GM18907 (cell line): ENCODE measurements around the gene FOXP1.

Experiments
- ATAC-seq: cut with Tn5 transposase; IDR thresholded peaks from one replicate; pipeline ENCODE4 v1.9.1; 2021; ENCODE audit warnings: mild to moderate bottlenecking, moderate library complexity; ENCODE audit not compliant: unreplicated experiment

FOXP1 gene

GRCh38 chr3:71251156-71251775, 332.3 kb downstream of the FOXP1 start:
- no peak for ATAC-seq

GRCh38 chr3:71250026-71250425, 333.5 kb downstream of the FOXP1 start:
- no peak for ATAC-seq

- ATAC-seq = no peak
Observed at GRCh38 chr3:71247958-71248335, 335.6 kb downstream of the FOXP1 start.

- ATAC-seq = no peak
Observed at GRCh38 chr3:71247221-71247957, 336.1 kb downstream of the FOXP1 start.

GRCh38 chr3:71245971-71246880, 337.3 kb downstream of the FOXP1 start:
- no peak for ATAC-seq

GRCh38 chr3:71244826-71245488, 338.6 kb downstream of the FOXP1 start:
- no peak for ATAC-seq

- ATAC-seq = no peak
Observed at GRCh38 chr3:71244153-71244825, 339.2 kb downstream of the FOXP1 start.

GRCh38 chr3:71243229-71243628, 340.3 kb downstream of the FOXP1 start:
- no peak for ATAC-seq

- ATAC-seq = no peak
Observed at GRCh38 chr3:71241981-71242560, 341.5 kb downstream of the FOXP1 start.

- ATAC-seq = no peak
Observed at GRCh38 chr3:71241246-71241901, 342.2 kb downstream of the FOXP1 start.

GRCh38 chr3:71240034-71240433, 343.5 kb downstream of the FOXP1 start:
- no peak for ATAC-seq

- no peak for ATAC-seq
Observed at GRCh38 chr3:71238355-71238757, 345.2 kb downstream of the FOXP1 start.

- ATAC-seq = no peak
Observed at GRCh38 chr3:71237672-71238071, 345.9 kb downstream of the FOXP1 start.

- no peak for ATAC-seq
Observed at GRCh38 chr3:71235846-71236245, 347.7 kb downstream of the FOXP1 start.

- ATAC-seq = no peak
Observed at GRCh38 chr3:71232895-71233294, 350.6 kb downstream of the FOXP1 start.

GRCh38 chr3:71232175-71232679, 351.3 kb downstream of the FOXP1 start:
- ATAC-seq = no peak

- ATAC-seq = no peak
Observed at GRCh38 chr3:71231680-71232079, 351.8 kb downstream of the FOXP1 start.

- no peak for ATAC-seq
Observed at GRCh38 chr3:71229905-71230657, 353.4 kb downstream of the FOXP1 start.
